ENCODE measurements around the gene CHCHD3.

CHCHD3 gene

DNA sequence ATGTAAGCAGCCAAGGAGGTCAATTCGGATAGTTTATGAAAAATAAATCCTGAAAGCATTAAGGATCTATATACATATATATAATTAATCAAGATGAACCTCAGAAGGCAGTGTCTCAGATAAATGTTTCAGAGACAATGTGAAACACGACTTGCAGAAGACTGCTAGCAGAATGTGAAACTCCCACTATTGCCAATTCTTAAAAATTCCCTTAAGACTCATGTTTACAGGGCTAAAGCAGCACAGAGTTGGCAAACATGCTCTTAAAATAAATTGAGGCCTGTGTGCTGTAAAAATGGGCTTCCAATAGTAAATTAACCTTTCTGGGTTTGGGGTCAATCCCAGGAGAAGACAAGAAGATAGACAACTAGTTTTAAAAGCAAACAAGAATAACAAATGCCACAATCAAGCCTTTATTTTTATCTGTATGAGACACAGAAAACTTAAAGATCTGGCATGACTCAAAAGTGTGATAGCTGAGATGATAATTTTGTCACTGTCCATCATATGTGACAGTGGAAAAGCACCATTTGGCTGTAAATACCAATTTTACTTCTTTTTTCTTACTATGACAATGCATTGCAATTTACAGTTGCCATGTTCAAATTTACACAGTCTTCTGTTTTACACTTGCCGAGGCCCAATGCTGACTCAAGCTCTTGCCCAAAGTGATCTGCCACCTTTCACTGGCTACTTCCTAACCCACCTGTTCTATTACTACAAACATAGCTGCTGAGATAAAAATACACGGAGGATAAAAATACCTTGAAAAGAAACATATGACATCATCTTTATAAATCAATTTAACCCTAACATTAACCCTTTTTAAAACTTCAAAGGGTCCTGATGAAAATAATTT lies 78.6 kb downstream of the CHCHD3 start:
- no peak for TF ChIP-seq CTCF (IDR thresholded peaks at IDR 0.05; ENCODE audit: insufficient read depth, low read depth, low read length, missing control alignments)
- H3K4me3 ChIP-seq (ENCODE audit: low read depth, low read length) = no peak overlapping the region
- no peak for DNase-seq (ENCODE audit: low read depth)

- no peak for DNase-seq (ENCODE audit: low read depth)
- H3K4me3 ChIP-seq (ENCODE audit: low read depth, low read length) = no peak overlapping the region
- TF ChIP-seq CTCF (IDR thresholded peaks at IDR 0.05; ENCODE audit: insufficient read depth, low read depth, low read length, missing control alignments) = no peak
These were observed 80.2 kb downstream of the CHCHD3 start for GRCh38 chr7:133001727-133002126.

DNA sequence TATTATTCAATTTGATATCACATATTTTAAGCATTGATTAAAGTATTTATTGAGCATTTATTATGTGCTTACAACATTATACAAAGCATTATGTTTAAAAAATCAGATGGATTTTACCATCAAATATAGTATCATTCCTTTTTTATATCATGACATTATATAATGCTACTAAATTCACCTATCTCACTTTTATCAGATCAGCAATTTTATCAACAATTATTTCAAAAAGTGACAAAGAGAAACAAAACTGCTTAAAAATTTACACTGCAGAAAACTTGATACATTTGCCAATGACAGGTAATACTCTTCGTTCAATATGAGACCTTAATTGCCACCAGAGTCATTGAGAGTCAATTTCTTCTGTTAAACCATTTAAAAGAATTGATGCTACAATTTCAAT lies 82.0 kb downstream of the CHCHD3 start:
- H3K4me3 ChIP-seq (ENCODE audit: low read depth, low read length) = no peak overlapping the region
- no peak for TF ChIP-seq CTCF (IDR thresholded peaks at IDR 0.05; ENCODE audit: insufficient read depth, low read depth, low read length, missing control alignments)
- no peak for DNase-seq (ENCODE audit: low read depth)

GRCh38 chr7:132998763-132999162 lies 83.1 kb downstream of the CHCHD3 start:
- H3K4me3 ChIP-seq (ENCODE audit: low read depth, low read length) = no peak overlapping the region
- DNase-seq (ENCODE audit: low read depth) = no peak
- no peak for TF ChIP-seq CTCF (IDR thresholded peaks at IDR 0.05; ENCODE audit: insufficient read depth, low read depth, low read length, missing control alignments)

DNA sequence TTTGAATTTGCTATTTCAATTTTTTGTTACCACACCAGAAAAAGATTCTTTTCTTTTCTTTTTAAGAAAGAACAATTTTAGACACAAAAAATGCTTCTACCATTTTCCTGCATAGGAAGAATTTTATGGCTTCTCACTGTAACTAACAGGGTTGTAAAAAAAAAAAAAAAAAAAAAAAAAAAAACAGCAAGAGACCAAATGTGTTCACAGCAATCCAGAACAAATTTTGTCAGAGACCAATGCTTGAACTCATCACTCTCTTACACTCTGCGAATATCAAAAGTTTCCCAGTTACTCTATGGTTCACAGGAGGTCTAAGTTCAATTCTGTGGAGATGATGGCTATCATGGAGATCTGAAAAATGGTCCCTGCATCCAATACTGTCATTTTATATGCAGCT lies 84.4 kb downstream of the CHCHD3 start:
- no peak overlapping the region for H3K4me3 ChIP-seq (ENCODE audit: low read depth, low read length)
- no peak for TF ChIP-seq CTCF (IDR thresholded peaks at IDR 0.05; ENCODE audit: insufficient read depth, low read depth, low read length, missing control alignments)
- no peak for DNase-seq (ENCODE audit: low read depth)

DNA sequence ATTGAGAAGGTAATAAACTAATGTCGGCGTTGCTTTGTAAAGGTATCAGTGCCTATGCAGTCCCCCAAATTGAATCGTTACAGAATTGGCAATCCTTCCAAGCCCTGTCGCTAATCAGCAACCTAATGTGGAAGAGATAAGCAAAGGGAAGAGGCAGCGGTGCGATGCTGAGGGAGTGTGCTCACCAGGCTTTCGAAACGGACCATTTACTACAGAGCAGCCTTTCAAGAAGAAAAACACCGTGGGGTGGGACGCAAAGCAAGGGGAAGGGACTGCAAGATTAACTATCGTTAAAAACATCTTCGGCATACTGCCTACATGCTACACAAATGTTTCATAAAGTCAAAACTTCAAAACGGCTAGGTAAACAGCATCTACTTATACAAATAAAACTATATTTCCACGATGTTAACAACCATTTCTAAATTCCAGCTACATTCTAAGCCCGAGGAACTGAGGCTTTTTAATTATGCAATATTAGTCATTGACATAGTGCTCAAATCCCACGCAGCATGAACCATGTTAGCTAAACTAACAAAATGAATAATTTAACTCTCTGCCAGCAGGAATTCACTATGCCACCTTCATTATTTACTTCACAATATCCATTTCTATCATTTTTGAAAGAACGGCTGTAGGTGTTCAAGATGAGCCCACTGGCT lies 85.2 kb downstream of the CHCHD3 start:
- no peak for DNase-seq (ENCODE audit: low read depth)
- no peak overlapping the region for H3K4me3 ChIP-seq (ENCODE audit: low read depth, low read length)
- TF ChIP-seq CTCF (IDR thresholded peaks at IDR 0.05; ENCODE audit: insufficient read depth, low read depth, low read length, missing control alignments) = no peak
